GM19035 (cell line): Measurements from ENCODE around the gene UNC5B.
"Not testable (repeated sequence)": the region's sequence is repeated elsewhere in the genome, so short reads cannot be mapped to it uniquely, and the experiment has no call there.

Experiments used
- ATAC-seq: cut with Tn5 transposase; IDR thresholded peaks from one replicate; pipeline ENCODE4 v1.9.1; 2021; ENCODE audit not compliant: unreplicated experiment

UNC5B gene

GRCh38 chr10:71295641-71296040, 83.3 kb downstream of the UNC5B start:
- ATAC-seq, result no peak

- no peak for ATAC-seq
These were observed 83.7 kb downstream of the UNC5B start for GRCh38 chr10:71296086-71296485.

GRCh38 chr10:71296811-71297210, 84.4 kb downstream of the UNC5B start:
- ATAC-seq, result not testable (repeated sequence)

GRCh38 chr10:71297343-71297742, 85.0 kb downstream of the UNC5B start:
- ATAC-seq, result no peak

- no peak for ATAC-seq
These were observed 86.9 kb downstream of the UNC5B start for GRCh38 chr10:71299071-71299785.

GRCh38 chr10:71300555-71301370, 88.4 kb downstream of the UNC5B start:
- no peak for ATAC-seq

GRCh38 chr10:71301371-71301916, 89.1 kb downstream of the UNC5B start:
- ATAC-seq, result no peak

- ATAC-seq, result no peak
These were observed 90.1 kb downstream of the UNC5B start for GRCh38 chr10:71302451-71302850.

- no peak for ATAC-seq
These were observed 90.7 kb downstream of the UNC5B start for GRCh38 chr10:71302874-71303568.

- no peak for ATAC-seq
These were observed 91.2 kb downstream of the UNC5B start for GRCh38 chr10:71303569-71303907.

- ATAC-seq, result no peak
These were observed 92.5 kb downstream of the UNC5B start for GRCh38 chr10:71304914-71305313.

GRCh38 chr10:71306979-71307378, 94.6 kb downstream of the UNC5B start:
- no peak for ATAC-seq

GRCh38 chr10:71307469-71308085, 95.2 kb downstream of the UNC5B start:
- ATAC-seq, result no peak

- ATAC-seq, result no peak
These were observed 95.9 kb downstream of the UNC5B start for GRCh38 chr10:71308244-71308643.

GRCh38 chr10:71308985-71309384, 96.6 kb downstream of the UNC5B start:
- ATAC-seq, result no peak

- no peak for ATAC-seq
These were observed 97.5 kb downstream of the UNC5B start for GRCh38 chr10:71309919-71310318.

GRCh38 chr10:71312220-71312619, 99.8 kb downstream of the UNC5B start:
- no peak for ATAC-seq

- ATAC-seq, result no peak
These were observed 100.7 kb downstream of the UNC5B start for GRCh38 chr10:71312811-71313789.

- no peak for ATAC-seq
These were observed 101.8 kb downstream of the UNC5B start for GRCh38 chr10:71314028-71314693.
